GM21737 (cell line): ENCODE results near the gene CA10.

Source experiments
- ATAC-seq: cut with Tn5 transposase; IDR thresholded peaks from one replicate; pipeline ENCODE4 v1.9.1; 2021; ENCODE audit warnings: mild to moderate bottlenecking, moderate library complexity; ENCODE audit not compliant: unreplicated experiment

CA10 gene

GRCh38 chr17:52147872-52148271, 10.6 kb downstream of the CA10 start:
- ATAC-seq, result peak; percentile 55

GRCh38 chr17:52147431-52147830, 11.1 kb downstream of the CA10 start:
- ATAC-seq, result no peak

GRCh38 chr17:52145476-52145875, 13.0 kb downstream of the CA10 start:
- no peak for ATAC-seq

GRCh38 chr17:52143542-52143941, 15.0 kb downstream of the CA10 start:
- no peak for ATAC-seq

- ATAC-seq, result no peak
Measured at GRCh38 chr17:52140601-52141000, 17.9 kb downstream of the CA10 start.

- no peak for ATAC-seq
Measured at GRCh38 chr17:52138752-52139151, 19.8 kb downstream of the CA10 start.

- no peak for ATAC-seq
Measured at GRCh38 chr17:52138350-52138749, 20.2 kb downstream of the CA10 start.

- no peak for ATAC-seq
Measured at GRCh38 chr17:52136166-52136565, 22.3 kb downstream of the CA10 start.

- no peak for ATAC-seq
Measured at GRCh38 chr17:52134641-52135040, 23.9 kb downstream of the CA10 start.

GRCh38 chr17:52128721-52129120, 29.8 kb downstream of the CA10 start:
- no peak for ATAC-seq

- ATAC-seq, result no peak
Measured at GRCh38 chr17:52124993-52125392, 33.5 kb downstream of the CA10 start.

- no peak for ATAC-seq
Measured at GRCh38 chr17:52124561-52124960, 34.0 kb downstream of the CA10 start.

- ATAC-seq, result no peak
Measured at GRCh38 chr17:52120465-52120864, 38.0 kb downstream of the CA10 start.

GRCh38 chr17:52110923-52111581, 47.5 kb downstream of the CA10 start:
- ATAC-seq, result no peak

- ATAC-seq, result no peak
Measured at GRCh38 chr17:52106638-52107261, 51.8 kb downstream of the CA10 start.

- ATAC-seq, result no peak
Measured at GRCh38 chr17:52106072-52106471, 52.4 kb downstream of the CA10 start.

- ATAC-seq, result no peak
Measured at GRCh38 chr17:52105591-52105990, 52.9 kb downstream of the CA10 start.

- no peak for ATAC-seq
Measured at GRCh38 chr17:52096056-52096455, 62.5 kb downstream of the CA10 start.

- ATAC-seq, result no peak
Measured at GRCh38 chr17:52084176-52084575, 74.3 kb downstream of the CA10 start.

- no peak for ATAC-seq
Measured at GRCh38 chr17:52079496-52079895, 79.0 kb downstream of the CA10 start.

GRCh38 chr17:52071712-52072111, 86.8 kb downstream of the CA10 start:
- ATAC-seq, result no peak

- no peak for ATAC-seq
Measured at GRCh38 chr17:52064791-52065211, 93.7 kb downstream of the CA10 start.

- ATAC-seq, result no peak
Measured at GRCh38 chr17:52049496-52049895, 109.0 kb downstream of the CA10 start.
